Activated naive CD8-positive, alpha-beta T cell treated with anti-CD3 and anti-CD28 coated beads, Interleukin-2, amount 10 ng/mL, durations not matched to agents 7 days and 5 days (primary cell): ENCODE measurements around the gene SYT7. TPM values are rescaled to one million over a fixed set of nuclear protein-coding genes. Genes with fewer than 3 reads are reported as not detected.

Experiments used
- ATAC-seq: fragments of 150-1000 bp; cut with Tn5 transposase; one replicate; pipeline ENCODE4 v1.10.0; 2021; ENCODE audit warnings: low read depth, moderate library complexity
- POLR2A ChIA-PET: fragments of 350-600 bp; sonication (Branson Sonifier 250); formaldehyde crosslinking; loops from one replicate; lab custom pipeline; 2021; ENCODE audit warnings: antibody characterized with exemption; lab: Charles Lee
- DNase-seq: peaks from one replicate; pipeline ENCODE4 v3.0.0; 2021
- H3K27ac Mint-ChIP-seq: one replicate; pipeline ENCODE4 v1.8.0; 2022; ENCODE audit warnings: mild to moderate bottlenecking, mixed read lengths
- H3K27me3 Mint-ChIP-seq: one replicate; pipeline ENCODE4 v1.8.0; 2022; ENCODE audit warnings: mild to moderate bottlenecking, moderate library complexity, mixed read lengths
- H3K36me3 Mint-ChIP-seq: one replicate; pipeline ENCODE4 v1.8.0; 2021; ENCODE audit warnings: mild to moderate bottlenecking, mixed read lengths
- H3K4me1 Mint-ChIP-seq: one replicate; pipeline ENCODE4 v1.8.0; 2021; ENCODE audit warnings: mixed read lengths
- H3K4me3 Mint-ChIP-seq: one replicate; pipeline ENCODE4 v1.8.0; 2022; ENCODE audit warnings: mild to moderate bottlenecking, moderate library complexity, mixed read lengths
- H3K9me3 Mint-ChIP-seq: one replicate; pipeline ENCODE4 v1.8.0; 2021; ENCODE audit warnings: mixed read lengths
- total RNA-seq, 2 experiments: library from RNA; stranded (reverse); gene quantifications; one replicate each; pipeline ENCODE4 v1.2.3, GENCODE V29; 2021

Gene SYT7
- total RNA-seq, 2 experiments from 2014 or later, result not detected

- Mint-ChIP-seq H3K27me3 (peaks cover 47% of the 10 kb centered on the region), H3K9me3 (no peaks in the 10 kb centered on the region), H3K27ac (no peak overlapping the region), H3K36me3 (no peaks in the 10 kb centered on the region), H3K4me1 (peaks cover 10% of the 10 kb centered on the region), H3K4me3 (no peak overlapping the region)
- ATAC-seq (no peak), DNase-seq (no peak)
- POLR2A ChIA-PET, result no interaction called here
These were observed 6.0 kb upstream of the SYT7 start for GRCh38 chr11:61586792-61587430.

GRCh38 chr11:61585115-61585514 lies 4.2 kb upstream of the SYT7 start:
- peaks cover 49% of the 10 kb centered on the region for H3K27me3 Mint-ChIP-seq
- no peak overlapping the region for H3K27ac Mint-ChIP-seq
- DNase-seq (no peak), ATAC-seq (no peak)
- no peak overlapping the region for H3K4me3 Mint-ChIP-seq
- H3K9me3 Mint-ChIP-seq, result no peaks in the 10 kb centered on the region
- POLR2A ChIA-PET, result no interaction called here
- peaks cover 12% of the 10 kb centered on the region for H3K4me1 Mint-ChIP-seq
- no peaks in the 10 kb centered on the region for H3K36me3 Mint-ChIP-seq

GRCh38 chr11:61581931-61582330 lies 1.1 kb upstream of the SYT7 start:
- Mint-ChIP-seq H3K4me3 (peak overlapping the region; percentile 79), H3K27me3 (peaks cover 54% of the 10 kb centered on the region), H3K9me3 (no peaks in the 10 kb centered on the region), H3K4me1 (peaks cover 5% of the 10 kb centered on the region), H3K36me3 (no peaks in the 10 kb centered on the region), H3K27ac (peak overlapping the region; percentile 47)
- ATAC-seq (no peak), DNase-seq (no peak)
- POLR2A ChIA-PET, result interaction anchor here (0.9 kb wide), 1 partner anchor 18 kb away, joined by 3 read pairs; no protein-coding TSS in a partner anchor

- Mint-ChIP-seq H3K27ac (no peak overlapping the region), H3K9me3 (no peaks in the 10 kb centered on the region), H3K4me1 (peaks cover 5% of the 10 kb centered on the region), H3K36me3 (no peaks in the 10 kb centered on the region), H3K27me3 (peaks cover 49% of the 10 kb centered on the region), H3K4me3 (peak overlapping the region; percentile 47)
- POLR2A ChIA-PET, result no interaction called here
- ATAC-seq (peak; percentile 14), DNase-seq (peak; percentile 37)
These were observed 496 bp downstream of the SYT7 start for GRCh38 chr11:61580271-61580888.

GRCh38 chr11:61579676-61580270 lies 1.1 kb downstream of the SYT7 start:
- Mint-ChIP-seq H3K27me3 (peaks cover 49% of the 10 kb centered on the region), H3K9me3 (no peaks in the 10 kb centered on the region), H3K4me3 (peak overlapping the region; percentile 47), H3K4me1 (peaks cover 5% of the 10 kb centered on the region), H3K36me3 (no peaks in the 10 kb centered on the region), H3K27ac (no peak overlapping the region)
- DNase-seq (no peak), ATAC-seq (no peak)
- POLR2A ChIA-PET, result no interaction called here

GRCh38 chr11:61578819-61579675 lies 1.8 kb downstream of the SYT7 start:
- DNase-seq (no peak), ATAC-seq (no peak)
- H3K36me3 Mint-ChIP-seq, result no peaks in the 10 kb centered on the region
- H3K4me3 Mint-ChIP-seq, result peak overlapping the region; percentile 47
- peaks cover 49% of the 10 kb centered on the region for H3K27me3 Mint-ChIP-seq
- POLR2A ChIA-PET, result no interaction called here
- no peaks in the 10 kb centered on the region for H3K9me3 Mint-ChIP-seq
- peaks cover 5% of the 10 kb centered on the region for H3K4me1 Mint-ChIP-seq
- H3K27ac Mint-ChIP-seq, result no peak overlapping the region

GRCh38 chr11:61577383-61578118 lies 3.3 kb downstream of the SYT7 start:
- POLR2A ChIA-PET, result no interaction called here
- Mint-ChIP-seq H3K4me1 (peaks cover 5% of the 10 kb centered on the region), H3K4me3 (no peak overlapping the region), H3K9me3 (no peaks in the 10 kb centered on the region), H3K27ac (no peak overlapping the region), H3K36me3 (no peaks in the 10 kb centered on the region), H3K27me3 (peaks cover 38% of the 10 kb centered on the region)
- DNase-seq, result no peak
- no peak for ATAC-seq

- DNase-seq, result no peak
- no peaks in the 10 kb centered on the region for H3K4me1 Mint-ChIP-seq
- H3K36me3 Mint-ChIP-seq, result no peaks in the 10 kb centered on the region
- no peak overlapping the region for H3K4me3 Mint-ChIP-seq
- no peak overlapping the region for H3K27ac Mint-ChIP-seq
- POLR2A ChIA-PET, result no interaction called here
- no peaks in the 10 kb centered on the region for H3K9me3 Mint-ChIP-seq
- ATAC-seq, result no peak
- H3K27me3 Mint-ChIP-seq, result peaks cover 25% of the 10 kb centered on the region
These were observed 4.7 kb downstream of the SYT7 start for GRCh38 chr11:61575886-61576861.

- DNase-seq, result no peak
- Mint-ChIP-seq H3K36me3 (no peaks in the 10 kb centered on the region), H3K27me3 (peaks cover 18% of the 10 kb centered on the region), H3K4me1 (no peaks in the 10 kb centered on the region), H3K27ac (no peak overlapping the region), H3K4me3 (no peak overlapping the region), H3K9me3 (no peaks in the 10 kb centered on the region)
- ATAC-seq, result no peak
- POLR2A ChIA-PET, result no interaction called here
These were observed 6.3 kb downstream of the SYT7 start for GRCh38 chr11:61574611-61575010.

- Mint-ChIP-seq H3K9me3 (no peaks in the 10 kb centered on the region), H3K4me3 (no peak overlapping the region), H3K27me3 (peaks cover 11% of the 10 kb centered on the region), H3K27ac (no peak overlapping the region), H3K36me3 (no peaks in the 10 kb centered on the region), H3K4me1 (no peaks in the 10 kb centered on the region)
- DNase-seq, result no peak
- POLR2A ChIA-PET, result no interaction called here
- ATAC-seq, result no peak
These were observed 8.0 kb downstream of the SYT7 start for GRCh38 chr11:61572913-61573312.

GRCh38 chr11:61571869-61572268 lies 9.0 kb downstream of the SYT7 start:
- peaks cover 2% of the 10 kb centered on the region for H3K4me1 Mint-ChIP-seq
- no peak overlapping the region for H3K27ac Mint-ChIP-seq
- DNase-seq, result no peak
- H3K4me3 Mint-ChIP-seq, result no peak overlapping the region
- ATAC-seq, result no peak
- no peaks in the 10 kb centered on the region for H3K36me3 Mint-ChIP-seq
- POLR2A ChIA-PET, result no interaction called here
- peaks cover 13% of the 10 kb centered on the region for H3K27me3 Mint-ChIP-seq
- H3K9me3 Mint-ChIP-seq, result no peaks in the 10 kb centered on the region

GRCh38 chr11:61571337-61571736 lies 9.5 kb downstream of the SYT7 start:
- Mint-ChIP-seq H3K4me1 (peaks cover 2% of the 10 kb centered on the region), H3K4me3 (no peak overlapping the region), H3K27ac (no peak overlapping the region), H3K9me3 (no peaks in the 10 kb centered on the region), H3K36me3 (no peaks in the 10 kb centered on the region), H3K27me3 (peaks cover 13% of the 10 kb centered on the region)
- no peak for ATAC-seq
- no peak for DNase-seq
- POLR2A ChIA-PET, result no interaction called here
